GM12892 (cell line): Measurements from ENCODE around the gene LRRC30.

Experiments used
- POLR2A ChIP-seq: IDR thresholded peaks from 2 replicates; pipeline ENCODE4 v1.6.1; 2011; ENCODE audit warnings: low read depth, low read length, control low read depth
- POLR2AphosphoS5 ChIP-seq: IDR thresholded peaks from 2 replicates; pipeline ENCODE4 v1.6.1; 2011; ENCODE audit warnings: low read depth, low read length, control low read depth
- TAF1 ChIP-seq: IDR thresholded peaks from 2 replicates; pipeline ENCODE4 v1.6.1; 2011; ENCODE audit warnings: low read depth, mild to moderate bottlenecking, control low read depth, low read length, borderline replicate concordance

DNA sequence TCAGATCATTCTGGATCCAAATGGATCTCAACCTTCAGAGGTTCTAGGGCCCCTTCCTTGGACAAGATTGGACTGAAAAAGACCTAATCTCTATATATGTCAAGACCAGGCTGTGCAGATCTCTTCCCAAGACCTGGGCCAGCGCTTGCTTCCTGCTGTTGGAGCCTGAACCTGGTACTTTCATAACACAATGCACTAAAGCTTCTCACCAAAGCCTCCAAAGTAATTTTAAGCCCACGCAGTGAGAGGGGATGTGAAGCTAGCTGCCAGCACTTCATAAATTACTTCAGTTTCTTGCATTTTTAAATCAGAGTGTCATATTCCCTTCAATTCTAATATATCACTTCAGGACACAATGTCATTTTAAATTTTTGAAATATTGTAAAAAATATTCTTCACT, 50.7 kb downstream of the LRRC30 start:
- TF ChIP-seq POLR2AphosphoS5, result no peak
- TF ChIP-seq POLR2A, result no peak
- TF ChIP-seq TAF1, result no peak
